ENCODE results near the gene NEGR1. TPM values are rescaled to one million over a fixed set of nuclear protein-coding genes. Genes with fewer than 3 reads are reported as not detected.

NEGR1 gene
- total and polyA plus RNA-seq, 9 of the 15 experiments (the other 6 are each of a cell fraction or from before 2014, with no cell fraction given) = not detected

- TF ChIP-seq, protein P1, sequence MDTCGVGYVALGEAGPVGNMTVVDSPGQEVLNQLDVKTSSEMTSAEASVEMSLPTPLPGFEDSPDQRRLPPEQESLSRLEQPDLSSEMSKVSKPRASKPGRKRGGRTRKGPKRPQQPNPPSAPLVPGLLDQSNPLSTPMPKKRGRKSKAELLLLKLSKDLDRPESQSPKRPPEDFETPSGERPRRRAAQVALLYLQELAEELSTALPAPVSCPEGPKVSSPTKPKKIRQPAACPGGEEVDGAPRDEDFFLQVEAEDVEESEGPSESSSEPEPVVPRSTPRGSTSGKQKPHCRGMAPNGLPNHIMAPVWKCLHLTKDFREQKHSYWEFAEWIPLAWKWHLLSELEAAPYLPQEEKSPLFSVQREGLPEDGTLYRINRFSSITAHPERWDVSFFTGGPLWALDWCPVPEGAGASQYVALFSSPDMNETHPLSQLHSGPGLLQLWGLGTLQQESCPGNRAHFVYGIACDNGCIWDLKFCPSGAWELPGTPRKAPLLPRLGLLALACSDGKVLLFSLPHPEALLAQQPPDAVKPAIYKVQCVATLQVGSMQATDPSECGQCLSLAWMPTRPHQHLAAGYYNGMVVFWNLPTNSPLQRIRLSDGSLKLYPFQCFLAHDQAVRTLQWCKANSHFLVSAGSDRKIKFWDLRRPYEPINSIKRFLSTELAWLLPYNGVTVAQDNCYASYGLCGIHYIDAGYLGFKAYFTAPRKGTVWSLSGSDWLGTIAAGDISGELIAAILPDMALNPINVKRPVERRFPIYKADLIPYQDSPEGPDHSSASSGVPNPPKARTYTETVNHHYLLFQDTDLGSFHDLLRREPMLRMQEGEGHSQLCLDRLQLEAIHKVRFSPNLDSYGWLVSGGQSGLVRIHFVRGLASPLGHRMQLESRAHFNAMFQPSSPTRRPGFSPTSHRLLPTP (IDR thresholded peaks at IDR 0.05; ENCODE audit: borderline replicate concordance, extremely low read depth, insufficient read length) = no peak
- TF ChIP-seq CBX3 (IDR thresholded peaks at IDR 0.05; ENCODE audit: borderline replicate concordance in 1 of 2, low read length in 2 of 2) (no peak), HLTF (IDR thresholded peaks at IDR 0.05) (no peak), SRSF3 (IDR thresholded peaks at IDR 0.05; ENCODE audit: insufficient read depth, low read length) (no peak), PHF20 (IDR thresholded peaks at IDR 0.05; ENCODE audit: partially characterized antibody) (no peak)
- TF ChIP-seq, protein P2, sequence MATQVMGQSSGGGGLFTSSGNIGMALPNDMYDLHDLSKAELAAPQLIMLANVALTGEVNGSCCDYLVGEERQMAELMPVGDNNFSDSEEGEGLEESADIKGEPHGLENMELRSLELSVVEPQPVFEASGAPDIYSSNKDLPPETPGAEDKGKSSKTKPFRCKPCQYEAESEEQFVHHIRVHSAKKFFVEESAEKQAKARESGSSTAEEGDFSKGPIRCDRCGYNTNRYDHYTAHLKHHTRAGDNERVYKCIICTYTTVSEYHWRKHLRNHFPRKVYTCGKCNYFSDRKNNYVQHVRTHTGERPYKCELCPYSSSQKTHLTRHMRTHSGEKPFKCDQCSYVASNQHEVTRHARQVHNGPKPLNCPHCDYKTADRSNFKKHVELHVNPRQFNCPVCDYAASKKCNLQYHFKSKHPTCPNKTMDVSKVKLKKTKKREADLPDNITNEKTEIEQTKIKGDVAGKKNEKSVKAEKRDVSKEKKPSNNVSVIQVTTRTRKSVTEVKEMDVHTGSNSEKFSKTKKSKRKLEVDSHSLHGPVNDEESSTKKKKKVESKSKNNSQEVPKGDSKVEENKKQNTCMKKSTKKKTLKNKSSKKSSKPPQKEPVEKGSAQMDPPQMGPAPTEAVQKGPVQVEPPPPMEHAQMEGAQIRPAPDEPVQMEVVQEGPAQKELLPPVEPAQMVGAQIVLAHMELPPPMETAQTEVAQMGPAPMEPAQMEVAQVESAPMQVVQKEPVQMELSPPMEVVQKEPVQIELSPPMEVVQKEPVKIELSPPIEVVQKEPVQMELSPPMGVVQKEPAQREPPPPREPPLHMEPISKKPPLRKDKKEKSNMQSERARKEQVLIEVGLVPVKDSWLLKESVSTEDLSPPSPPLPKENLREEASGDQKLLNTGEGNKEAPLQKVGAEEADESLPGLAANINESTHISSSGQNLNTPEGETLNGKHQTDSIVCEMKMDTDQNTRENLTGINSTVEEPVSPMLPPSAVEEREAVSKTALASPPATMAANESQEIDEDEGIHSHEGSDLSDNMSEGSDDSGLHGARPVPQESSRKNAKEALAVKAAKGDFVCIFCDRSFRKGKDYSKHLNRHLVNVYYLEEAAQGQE (IDR thresholded peaks at IDR 0.05; ENCODE audit: borderline replicate concordance) = no peak
- TF ChIP-seq, protein P2 (CRISPR knock-in tag; IDR thresholded peaks at IDR 0.05; ENCODE audit: low read depth) = no peak
Measured at GRCh38 chr1:72056516-72056915, 225.8 kb downstream of the NEGR1 start (continued).
